Effector memory CD4-positive, alpha-beta T cell (primary cell): Measurements from ENCODE around the gene CRLF2.
"Not testable (repeated sequence)": the region's sequence is repeated elsewhere in the genome, so short reads cannot be mapped to it uniquely, and the experiment has no call there.

Source experiments
- DNase-seq, 3 donors: peaks; one replicate each; pipeline ENCODE4 v3.0.0-alpha.2; 2020
- H3K27ac ChIP-seq: 2 replicates; pipeline ENCODE4 v1.7.0; 2013; ENCODE audit warnings: mild to moderate bottlenecking, low read length, moderate library complexity; ENCODE audit not compliant: insufficient read depth, poor library complexity, severe bottlenecking
- H3K27me3 ChIP-seq: replicated peaks from 2 replicates; pipeline ENCODE4 v1.7.0; 2013; ENCODE audit warnings: mild to moderate bottlenecking, low read length; ENCODE audit not compliant: insufficient read depth, control insufficient read depth, poor library complexity, severe bottlenecking
- H3K36me3 ChIP-seq: 2 replicates; pipeline ENCODE4 v1.7.0; 2013; ENCODE audit warnings: mild to moderate bottlenecking, low read length, moderate library complexity; ENCODE audit not compliant: control insufficient read depth, insufficient read depth
- H3K4me1 ChIP-seq: 2 replicates; pipeline ENCODE4 v1.7.0; 2013; ENCODE audit warnings: low read length, mild to moderate bottlenecking; ENCODE audit not compliant: control insufficient read depth, insufficient read depth, poor library complexity, severe bottlenecking
- H3K4me3 ChIP-seq: 2 replicates; pipeline ENCODE4 v1.7.0; 2013; ENCODE audit warnings: low read length, low read depth, mild to moderate bottlenecking; ENCODE audit not compliant: insufficient read depth, poor library complexity, severe bottlenecking
- H3K9me3 ChIP-seq: 2 replicates; pipeline ENCODE4 v1.7.0; 2013; ENCODE audit warnings: mild to moderate bottlenecking, low read length, moderate library complexity; ENCODE audit not compliant: control insufficient read depth
- total RNA-seq, 3 donors: gene quantifications; one replicate each; lab custom pipeline; 2026; lab: John Stamatoyannopoulos, UW

CRLF2 gene, protein sequence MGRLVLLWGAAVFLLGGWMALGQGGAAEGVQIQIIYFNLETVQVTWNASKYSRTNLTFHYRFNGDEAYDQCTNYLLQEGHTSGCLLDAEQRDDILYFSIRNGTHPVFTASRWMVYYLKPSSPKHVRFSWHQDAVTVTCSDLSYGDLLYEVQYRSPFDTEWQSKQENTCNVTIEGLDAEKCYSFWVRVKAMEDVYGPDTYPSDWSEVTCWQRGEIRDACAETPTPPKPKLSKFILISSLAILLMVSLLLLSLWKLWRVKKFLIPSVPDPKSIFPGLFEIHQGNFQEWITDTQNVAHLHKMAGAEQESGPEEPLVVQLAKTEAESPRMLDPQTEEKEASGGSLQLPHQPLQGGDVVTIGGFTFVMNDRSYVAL
- total RNA-seq = 0.19 to 0.87 (median 0.52) reads per million in 3 donors

DNA sequence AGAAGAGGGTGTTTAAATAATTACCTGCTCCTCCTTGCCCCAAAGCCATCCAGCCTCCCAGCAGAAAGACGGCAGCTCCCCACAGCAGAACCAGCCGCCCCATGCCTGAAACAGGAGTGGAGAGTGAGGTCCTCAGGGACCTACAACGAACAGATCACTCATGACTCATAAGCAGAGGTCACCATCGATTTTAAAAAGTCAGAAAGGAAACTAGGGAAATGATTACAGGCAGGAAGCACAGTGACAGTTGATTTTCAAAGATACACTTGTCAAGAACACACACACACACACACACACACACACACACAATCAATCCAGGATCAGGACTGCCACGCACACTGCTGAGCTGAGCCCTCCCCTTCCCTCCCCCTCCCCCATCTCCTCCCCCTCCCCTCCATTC, at the start of gene CRLF2:
CRLF2 (minus strand) TSS at position 118 of the 400 bp plus-strand sequence; CDS start at position 103, 15 bp downstream.
- DNase-seq = no peak

DNA sequence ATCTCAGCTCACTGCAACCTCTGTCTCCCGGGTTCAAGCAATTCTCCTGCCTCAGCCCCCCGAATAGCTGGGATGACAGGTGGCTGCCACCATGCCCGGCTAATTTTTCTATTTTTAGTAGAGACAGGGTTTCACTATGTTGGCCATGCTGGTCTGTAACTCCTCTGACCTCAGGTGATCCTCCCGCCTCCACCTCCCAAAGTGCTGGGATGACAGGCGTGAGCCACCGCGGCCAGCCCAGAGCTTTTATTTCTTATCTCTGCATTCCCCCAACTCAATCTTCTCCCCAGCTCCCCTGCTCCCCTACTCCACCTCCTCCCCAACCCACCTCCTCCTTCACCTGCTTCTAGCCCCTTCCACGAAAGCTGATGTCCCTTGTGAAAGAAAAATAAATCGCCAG, 49.3 kb upstream of the CRLF2 start:
- H3K27me3 ChIP-seq, H3K4me1 ChIP-seq, H3K9me3 ChIP-seq, H3K36me3 ChIP-seq, H3K4me3 ChIP-seq, H3K27ac ChIP-seq, DNase-seq: not testable (repeated sequence)

More for the DNA sequence above, at the start of gene CRLF2:
- H3K27me3 ChIP-seq = no peaks in the 10 kb centered on the region
- no peaks in the 10 kb centered on the region for H3K9me3 ChIP-seq
- H3K4me1 ChIP-seq = peaks cover 4% of the 10 kb centered on the region
- no peaks in the 10 kb centered on the region for H3K36me3 ChIP-seq
- H3K4me3 ChIP-seq = no peak within 1 kb of the TSS
- no peak within 1 kb of the TSS for H3K27ac ChIP-seq

DNA sequence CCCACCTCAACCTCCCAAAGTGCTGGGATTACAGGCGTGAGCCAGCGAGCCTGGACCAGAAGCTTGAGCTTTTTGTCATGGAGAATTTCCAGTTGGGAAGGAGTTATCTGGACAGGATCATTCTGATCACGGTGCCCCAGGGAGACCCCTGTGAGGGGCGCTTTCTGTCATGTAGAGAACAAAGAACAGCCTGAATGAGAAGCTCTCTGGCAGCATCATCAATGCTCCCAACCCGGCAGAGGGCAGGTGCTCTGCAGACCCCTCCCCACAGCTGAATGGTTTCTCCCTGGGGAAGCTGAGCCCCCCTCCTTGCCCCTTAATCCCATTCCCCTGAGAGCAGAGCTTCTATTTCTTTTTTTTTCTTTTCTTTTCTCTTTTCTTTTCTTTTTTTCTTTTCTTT, 48.8 kb upstream of the CRLF2 start:
- Histone ChIP-seq H3K4me3 (no peak overlapping the region), H3K27me3 (no peaks in the 10 kb centered on the region), H3K9me3 (no peaks in the 10 kb centered on the region), H3K4me1 (no peaks in the 10 kb centered on the region), H3K36me3 (no peaks in the 10 kb centered on the region), H3K27ac (no peak overlapping the region)
- DNase-seq = no peak

DNA sequence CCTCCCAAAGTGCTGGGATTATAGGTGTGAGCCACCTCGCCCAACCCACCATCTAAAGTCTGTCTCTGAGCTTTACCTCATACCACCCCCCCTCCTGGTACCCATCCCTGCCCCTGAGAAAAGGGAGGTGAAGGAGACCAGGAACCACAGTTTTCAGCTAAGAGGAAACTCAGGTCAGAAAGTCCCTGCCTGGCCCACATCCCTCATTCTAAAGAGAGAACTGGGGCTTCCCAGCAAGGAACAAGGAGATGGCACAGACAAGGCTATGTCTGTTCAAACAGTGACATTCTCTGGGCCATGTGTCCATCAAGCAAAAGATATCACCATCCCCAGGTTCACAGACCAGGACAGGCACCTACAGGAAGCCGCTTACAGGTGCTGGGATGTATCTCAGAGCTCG, 40.4 kb upstream of the CRLF2 start:
- H3K27me3 ChIP-seq = no peaks in the 10 kb centered on the region
- H3K4me3 ChIP-seq = no peak overlapping the region
- H3K9me3 ChIP-seq = no peaks in the 10 kb centered on the region
- DNase-seq = no peak
- H3K27ac ChIP-seq = no peak overlapping the region
- no peaks in the 10 kb centered on the region for H3K36me3 ChIP-seq
- peaks cover 10% of the 10 kb centered on the region for H3K4me1 ChIP-seq

DNA sequence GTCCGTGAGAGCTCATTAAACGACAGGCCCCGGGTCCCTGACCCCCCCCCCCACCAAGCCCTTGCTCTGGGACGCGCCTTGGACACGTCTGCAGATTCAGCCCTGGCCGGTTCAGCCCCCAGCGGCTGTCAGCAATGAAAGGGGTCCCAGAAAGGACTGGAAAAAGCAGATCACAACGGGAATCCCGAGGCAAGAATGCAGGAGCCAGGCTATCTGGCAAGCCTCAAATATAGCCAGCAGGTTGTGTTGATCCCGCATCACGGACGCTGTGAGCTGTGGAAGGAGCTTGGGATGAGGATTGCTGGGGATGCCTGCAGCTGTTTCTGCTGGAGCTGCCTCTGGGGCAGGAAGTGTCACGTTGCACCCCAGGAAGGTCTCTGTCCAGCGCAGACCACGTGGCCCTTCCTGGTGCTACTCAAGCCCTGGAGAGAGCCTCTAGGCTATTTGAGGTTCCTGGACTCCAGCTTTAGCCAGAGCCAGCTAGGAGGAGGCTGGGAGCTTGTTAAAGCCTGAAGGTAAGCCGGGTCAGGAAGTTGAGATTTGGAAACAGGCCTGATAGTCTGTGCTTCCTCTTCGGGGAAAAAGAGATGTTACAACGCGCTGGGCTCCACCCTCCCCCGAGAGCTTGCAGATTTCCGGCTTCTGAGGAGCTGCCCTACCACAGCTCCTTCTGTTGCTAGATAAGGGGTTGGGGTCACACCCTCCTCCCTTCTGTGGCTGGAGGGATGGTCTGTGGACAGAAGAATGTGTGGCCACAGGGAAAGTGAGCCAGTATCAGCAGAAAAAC, 36.8 kb upstream of the CRLF2 start:
- Histone ChIP-seq H3K9me3 (no peaks in the 10 kb centered on the region), H3K4me1 (peaks cover 10% of the 10 kb centered on the region), H3K4me3 (peak overlapping the region; percentile 35), H3K27me3 (no peaks in the 10 kb centered on the region), H3K27ac (peak overlapping the region; percentile 53), H3K36me3 (no peaks in the 10 kb centered on the region)
- no peak for DNase-seq

DNA sequence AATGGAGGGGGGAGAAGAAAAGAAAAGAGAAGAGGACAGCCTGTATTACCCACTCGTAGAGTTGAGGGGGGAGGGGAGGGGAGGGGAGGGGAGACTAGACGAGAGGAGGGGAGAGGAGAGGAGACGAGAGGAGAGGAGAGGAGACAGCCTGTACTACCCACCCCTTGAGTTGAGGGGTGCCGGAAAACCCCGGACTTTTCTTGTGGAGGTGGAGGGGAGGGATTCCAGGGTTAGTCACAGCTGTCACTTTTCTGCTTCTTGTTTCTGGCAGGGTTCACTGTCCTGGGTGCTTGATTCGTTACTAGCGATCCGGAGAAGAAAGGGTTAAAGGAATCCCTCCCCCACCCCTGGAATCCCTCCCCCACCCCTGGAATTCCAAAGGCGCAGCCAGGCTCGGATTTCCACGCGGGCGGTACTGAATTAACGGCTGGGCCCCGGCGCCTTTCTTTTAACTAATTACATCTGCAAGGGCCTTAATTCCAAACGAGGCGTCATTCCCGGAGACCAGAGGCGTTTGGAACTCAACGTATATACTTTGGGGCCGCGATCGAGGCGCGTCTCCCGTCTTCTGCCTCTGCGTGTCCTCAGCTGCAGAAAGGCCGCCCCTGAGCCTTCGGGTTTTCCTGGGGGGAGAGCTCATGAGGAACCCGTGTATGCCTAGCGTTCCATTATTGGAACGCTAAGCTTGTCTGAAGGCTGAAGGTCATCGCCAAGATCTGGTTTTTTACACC, 36.0 kb upstream of the CRLF2 start:
- no peaks in the 10 kb centered on the region for H3K9me3 ChIP-seq
- H3K27me3 ChIP-seq = no peaks in the 10 kb centered on the region
- no peak overlapping the region for H3K4me3 ChIP-seq
- no peak for DNase-seq
- H3K4me1 ChIP-seq = peaks cover 10% of the 10 kb centered on the region
- no peak overlapping the region for H3K27ac ChIP-seq
- H3K36me3 ChIP-seq = no peaks in the 10 kb centered on the region

DNA sequence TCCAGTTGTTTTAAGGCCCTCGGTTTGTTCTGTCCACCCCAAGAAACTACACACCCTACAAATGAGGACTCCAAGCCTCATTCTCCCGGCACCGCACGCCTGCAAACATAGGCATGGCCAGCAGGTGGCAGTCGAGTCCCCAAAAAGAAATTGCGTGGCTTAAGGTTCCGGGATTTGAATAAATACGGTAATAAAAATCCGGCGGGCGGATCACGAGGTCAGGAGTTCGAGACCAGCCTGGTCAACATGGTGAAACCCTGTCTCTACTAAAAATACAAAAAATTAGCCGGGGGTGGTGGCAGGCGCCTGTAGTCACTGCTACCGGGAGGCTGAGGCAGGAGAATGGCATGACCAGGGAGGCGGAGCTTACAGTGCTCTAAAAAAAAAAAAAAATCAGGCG, 34.4 kb upstream of the CRLF2 start:
- DNase-seq = peak; percentile 41 to 61 (median 45)
- Histone ChIP-seq H3K27ac (no peak overlapping the region), H3K9me3 (no peaks in the 10 kb centered on the region), H3K4me1 (peaks cover 15% of the 10 kb centered on the region), H3K36me3 (no peaks in the 10 kb centered on the region), H3K4me3 (no peak overlapping the region), H3K27me3 (no peaks in the 10 kb centered on the region)

GRCh38 chrX:1244164-1245076, 32.0 kb upstream of the CRLF2 start:
- H3K36me3 ChIP-seq = no peaks in the 10 kb centered on the region
- no peak overlapping the region for H3K4me3 ChIP-seq
- H3K9me3 ChIP-seq = no peaks in the 10 kb centered on the region
- H3K27ac ChIP-seq = no peak overlapping the region
- no peak for DNase-seq
- no peaks in the 10 kb centered on the region for H3K27me3 ChIP-seq
- peaks cover 15% of the 10 kb centered on the region for H3K4me1 ChIP-seq

DNA sequence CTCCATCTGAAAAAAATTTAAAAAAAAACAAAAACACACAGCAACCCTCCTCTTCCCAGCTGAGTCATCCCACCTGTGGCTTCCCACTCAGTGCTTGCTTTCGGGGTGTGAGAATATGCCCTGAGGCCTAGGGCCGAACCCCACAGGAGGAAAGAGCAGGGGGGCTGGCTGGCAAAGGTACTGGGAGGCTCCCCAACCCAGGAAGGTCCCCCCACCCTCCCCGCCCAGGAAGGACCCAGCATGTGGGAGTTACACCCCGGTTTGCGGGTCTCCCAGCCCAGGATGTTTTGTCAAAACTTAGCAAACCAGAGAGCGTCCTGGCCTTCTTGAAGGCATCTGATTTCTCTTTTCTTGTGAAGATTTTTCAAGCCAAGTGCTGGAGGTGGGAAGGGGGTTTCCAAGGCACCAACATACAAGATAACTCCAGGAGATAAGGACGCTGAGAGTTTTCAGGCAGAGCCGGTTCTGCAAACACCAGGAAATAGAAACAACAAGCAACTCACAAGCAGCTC, 30.5 kb upstream of the CRLF2 start:
- Histone ChIP-seq H3K9me3 (no peaks in the 10 kb centered on the region), H3K4me3 (no peak overlapping the region), H3K27ac (no peak overlapping the region), H3K27me3 (no peaks in the 10 kb centered on the region), H3K4me1 (peaks cover 6% of the 10 kb centered on the region), H3K36me3 (no peaks in the 10 kb centered on the region)
- no peak for DNase-seq
